KMS-11 (cell line): Measurements from ENCODE around the gene TBC1D9.

Experiments used
- H2AFZ ChIP-seq: fragments of 200-600 bp; sonication (generic); 2 replicates; pipeline ENCODE4 v1.6.1; 2016; ENCODE audit warnings: antibody characterized with exemption, mixed run types, low read depth
- H3K27ac ChIP-seq: fragments of 200-600 bp; sonication (generic); 2 replicates; pipeline ENCODE4 v1.6.1; 2016; ENCODE audit warnings: mild to moderate bottlenecking, mixed run types
- H3K27me3 ChIP-seq: fragments of 200-600 bp; sonication (generic); 2 replicates; pipeline ENCODE4 v1.6.1; 2017; ENCODE audit warnings: mild to moderate bottlenecking, low read depth, mixed run types, moderate library complexity; ENCODE audit not compliant: insufficient read depth
- H3K36me3 ChIP-seq: fragments of 200-600 bp; sonication (generic); 2 replicates; pipeline ENCODE4 v1.6.1; 2017; ENCODE audit warnings: mild to moderate bottlenecking, mixed run types; ENCODE audit not compliant: insufficient read depth
- H3K4me1 ChIP-seq: fragments of 200-600 bp; sonication (generic); 2 replicates; pipeline ENCODE4 v1.6.1; 2016; ENCODE audit warnings: mild to moderate bottlenecking, low read depth, mixed run types; ENCODE audit not compliant: poor library complexity, severe bottlenecking
- H3K4me2 ChIP-seq: fragments of 200-600 bp; sonication (generic); 2 replicates; pipeline ENCODE4 v1.7.0; 2016; ENCODE audit warnings: mild to moderate bottlenecking, mixed run types
- H3K4me3 ChIP-seq: fragments of 200-600 bp; sonication (generic); IDR thresholded peaks from 2 replicates; pipeline ENCODE4 v1.6.1; 2017; ENCODE audit warnings: low read depth, low read length, mixed read lengths; ENCODE audit not compliant: insufficient read depth
- H3K79me2 ChIP-seq: fragments of 200-600 bp; sonication (generic); 2 replicates; pipeline ENCODE4 v1.6.1; 2016; ENCODE audit warnings: low read depth, mixed run types; ENCODE audit not compliant: insufficient read depth
- H3K9ac ChIP-seq: fragments of 200-600 bp; sonication (generic); 2 replicates; pipeline ENCODE4 v1.6.1; 2016; ENCODE audit warnings: mild to moderate bottlenecking, mixed run types
- H4K20me1 ChIP-seq: fragments of 200-600 bp; sonication (generic); 2 replicates; pipeline ENCODE4 v1.6.1; 2016; ENCODE audit warnings: mild to moderate bottlenecking, mixed run types; ENCODE audit not compliant: insufficient read depth
- TF ChIP-seq, protein P1 (sequence below): fragments of 200-600 bp; sonication (generic); conservative IDR thresholded peaks from 2 replicates; pipeline ENCODE4 v1.6.1; 2017; ENCODE audit warnings: low read depth, mild to moderate bottlenecking, antibody characterized with exemption, low read length, moderate library complexity, mixed read lengths

TBC1D9 gene

DNA sequence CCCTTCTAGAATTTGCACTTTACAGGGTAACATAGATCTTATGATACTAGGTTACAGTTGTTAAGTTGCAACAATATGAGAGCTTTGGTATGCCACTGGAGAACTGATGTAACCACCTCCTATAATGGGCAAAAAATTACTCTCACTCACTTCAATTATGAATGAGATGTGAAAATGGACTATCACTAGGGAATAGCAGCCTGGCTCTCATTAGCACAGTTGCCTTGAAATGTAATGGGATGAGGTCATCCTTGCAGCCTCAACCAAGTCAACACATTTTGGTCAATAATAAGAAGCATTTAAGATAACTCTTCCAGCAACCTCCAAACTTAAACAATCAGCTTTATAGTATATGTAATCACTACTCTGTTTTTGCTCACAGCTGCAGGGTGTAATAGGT lies 69.4 kb downstream of the TBC1D9 start:
- Histone ChIP-seq H3K9ac (no peak overlapping the region), H3K4me3 (no peak overlapping the region), H4K20me1 (no peaks in the 10 kb centered on the region), H3K4me1 (no peaks in the 10 kb centered on the region), H3K27me3 (no peaks in the 10 kb centered on the region), H3K4me2 (no peak overlapping the region), H3K27ac (no peak overlapping the region), H3K36me3 (no peaks in the 10 kb centered on the region), H2AFZ (no peak overlapping the region), H3K79me2 (no peaks in the 10 kb centered on the region)
- TF ChIP-seq, protein P1, sequence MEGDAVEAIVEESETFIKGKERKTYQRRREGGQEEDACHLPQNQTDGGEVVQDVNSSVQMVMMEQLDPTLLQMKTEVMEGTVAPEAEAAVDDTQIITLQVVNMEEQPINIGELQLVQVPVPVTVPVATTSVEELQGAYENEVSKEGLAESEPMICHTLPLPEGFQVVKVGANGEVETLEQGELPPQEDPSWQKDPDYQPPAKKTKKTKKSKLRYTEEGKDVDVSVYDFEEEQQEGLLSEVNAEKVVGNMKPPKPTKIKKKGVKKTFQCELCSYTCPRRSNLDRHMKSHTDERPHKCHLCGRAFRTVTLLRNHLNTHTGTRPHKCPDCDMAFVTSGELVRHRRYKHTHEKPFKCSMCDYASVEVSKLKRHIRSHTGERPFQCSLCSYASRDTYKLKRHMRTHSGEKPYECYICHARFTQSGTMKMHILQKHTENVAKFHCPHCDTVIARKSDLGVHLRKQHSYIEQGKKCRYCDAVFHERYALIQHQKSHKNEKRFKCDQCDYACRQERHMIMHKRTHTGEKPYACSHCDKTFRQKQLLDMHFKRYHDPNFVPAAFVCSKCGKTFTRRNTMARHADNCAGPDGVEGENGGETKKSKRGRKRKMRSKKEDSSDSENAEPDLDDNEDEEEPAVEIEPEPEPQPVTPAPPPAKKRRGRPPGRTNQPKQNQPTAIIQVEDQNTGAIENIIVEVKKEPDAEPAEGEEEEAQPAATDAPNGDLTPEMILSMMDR, result no peak

DNA sequence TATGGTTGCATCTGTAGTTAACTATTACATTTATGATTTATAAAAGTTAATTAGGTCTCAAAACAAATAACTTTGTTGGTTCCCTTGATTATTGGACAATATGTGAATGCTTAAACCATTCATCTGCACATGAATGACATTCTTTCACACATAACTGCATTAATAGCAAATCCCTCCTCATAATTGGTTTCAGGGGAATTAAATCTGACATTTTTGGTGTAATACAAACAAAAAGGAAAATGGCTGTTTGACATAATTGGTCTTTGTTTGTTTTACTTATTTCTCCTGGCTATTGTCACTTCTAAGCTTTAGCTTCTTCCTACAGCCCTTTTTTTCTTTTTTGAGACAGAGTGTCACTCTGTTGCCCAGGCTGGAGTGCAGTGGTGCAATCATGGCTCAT lies 71.9 kb downstream of the TBC1D9 start:
- Histone ChIP-seq H3K4me2 (no peak overlapping the region), H4K20me1 (no peaks in the 10 kb centered on the region), H2AFZ (no peak overlapping the region), H3K4me1 (no peaks in the 10 kb centered on the region), H3K9ac (no peak overlapping the region), H3K4me3 (no peak overlapping the region), H3K27ac (no peak overlapping the region), H3K79me2 (no peaks in the 10 kb centered on the region), H3K36me3 (no peaks in the 10 kb centered on the region), H3K27me3 (no peaks in the 10 kb centered on the region)
- TF ChIP-seq, protein P1, result no peak

DNA sequence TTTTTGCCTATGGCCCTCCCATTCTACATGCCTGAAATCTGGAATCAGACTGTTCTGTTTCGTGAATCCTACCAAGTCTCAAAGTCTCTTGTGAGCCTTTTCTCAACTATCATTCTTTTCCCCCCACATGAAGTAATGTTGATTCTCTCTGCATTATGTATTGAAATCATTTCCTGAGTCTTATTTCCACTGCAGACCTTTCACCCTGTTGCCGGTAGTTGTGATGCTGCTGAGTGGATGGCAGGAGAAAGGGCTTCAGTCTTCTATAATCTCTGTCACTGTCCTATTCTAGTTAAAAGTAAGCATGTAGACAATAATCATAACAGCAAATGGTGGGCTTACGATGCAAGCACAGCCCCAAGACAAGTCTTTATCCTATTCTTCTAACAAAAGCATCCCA lies 75.0 kb downstream of the TBC1D9 start:
- Histone ChIP-seq H3K4me2 (no peak overlapping the region), H3K4me3 (no peak overlapping the region), H3K27ac (no peak overlapping the region), H3K9ac (no peak overlapping the region), H3K79me2 (no peaks in the 10 kb centered on the region), H3K36me3 (no peaks in the 10 kb centered on the region), H2AFZ (no peak overlapping the region), H3K27me3 (no peaks in the 10 kb centered on the region), H4K20me1 (no peaks in the 10 kb centered on the region), H3K4me1 (no peaks in the 10 kb centered on the region)
- TF ChIP-seq, protein P1, result no peak

DNA sequence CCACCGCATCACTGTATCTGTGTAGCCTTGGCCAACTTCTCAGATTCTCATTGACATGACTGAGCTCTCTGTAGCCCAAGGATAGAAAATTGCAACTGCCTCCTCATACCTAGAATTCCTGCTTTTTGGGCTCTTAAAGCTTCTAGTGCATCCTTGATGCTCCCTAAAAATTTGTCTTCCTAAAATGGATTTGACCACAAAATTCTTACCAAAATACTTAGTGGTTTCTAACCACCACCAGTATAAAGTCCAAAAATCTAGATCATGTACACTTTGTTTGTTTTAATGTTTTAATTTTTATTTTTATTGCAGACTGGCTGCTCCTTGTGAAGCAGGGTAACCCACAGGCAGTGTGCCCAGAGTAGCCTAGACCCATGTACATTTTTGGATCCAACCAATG lies 75.5 kb downstream of the TBC1D9 start:
- H3K9ac ChIP-seq, result no peak overlapping the region
- H2AFZ ChIP-seq, result no peak overlapping the region
- no peak overlapping the region for H3K27ac ChIP-seq
- H3K4me2 ChIP-seq, result no peak overlapping the region
- TF ChIP-seq, protein P1, result no peak
- no peaks in the 10 kb centered on the region for H3K79me2 ChIP-seq
- H3K4me1 ChIP-seq, result no peaks in the 10 kb centered on the region
- H4K20me1 ChIP-seq, result no peaks in the 10 kb centered on the region
- H3K4me3 ChIP-seq, result no peak overlapping the region
- H3K36me3 ChIP-seq, result no peaks in the 10 kb centered on the region
- no peaks in the 10 kb centered on the region for H3K27me3 ChIP-seq

DNA sequence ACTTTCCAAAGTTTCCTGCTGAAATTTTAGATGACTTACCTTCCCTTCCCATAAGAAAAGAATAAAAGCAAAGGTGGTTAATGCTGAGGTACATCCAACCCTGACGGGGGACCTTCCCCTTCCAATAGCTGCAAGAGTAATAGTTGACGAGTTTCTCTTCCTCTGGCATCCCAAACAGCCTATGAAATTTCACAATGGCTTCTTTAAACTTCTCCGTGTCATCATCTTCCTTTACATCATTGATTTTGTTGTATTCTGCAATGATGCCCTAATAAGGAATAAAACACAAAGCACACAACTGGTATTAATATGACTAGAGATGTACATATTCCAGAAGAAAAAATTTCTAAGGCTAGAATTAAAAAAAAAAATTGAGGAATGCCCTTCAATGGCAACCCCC lies 76.6 kb downstream of the TBC1D9 start:
- TF ChIP-seq, protein P1, result no peak
- no peak overlapping the region for H3K27ac ChIP-seq
- no peak overlapping the region for H2AFZ ChIP-seq
- H3K9ac ChIP-seq, result no peak overlapping the region
- no peaks in the 10 kb centered on the region for H4K20me1 ChIP-seq
- no peak overlapping the region for H3K4me3 ChIP-seq
- H3K79me2 ChIP-seq, result no peaks in the 10 kb centered on the region
- no peak overlapping the region for H3K4me2 ChIP-seq
- H3K36me3 ChIP-seq, result no peaks in the 10 kb centered on the region
- H3K4me1 ChIP-seq, result no peaks in the 10 kb centered on the region
- H3K27me3 ChIP-seq, result no peaks in the 10 kb centered on the region
